ENCODE results near the gene SEPTIN8.

SEPTIN8 gene

GRCh38 chr5:132763181-132764036 lies 13.6 kb downstream of the SEPTIN8 start:
- DNase-seq: no peak

GRCh38 chr5:132762246-132763000 lies 14.6 kb downstream of the SEPTIN8 start:
- DNase-seq: no peak

- no peak for DNase-seq
These were observed 15.5 kb downstream of the SEPTIN8 start for GRCh38 chr5:132761321-132762240.

GRCh38 chr5:132760601-132761317 lies 16.3 kb downstream of the SEPTIN8 start:
- no peak for DNase-seq

GRCh38 chr5:132760049-132760420 lies 17.0 kb downstream of the SEPTIN8 start:
- DNase-seq: no peak

- no peak for DNase-seq
These were observed 17.7 kb downstream of the SEPTIN8 start for GRCh38 chr5:132759114-132760048.

GRCh38 chr5:132758451-132758850 lies 18.6 kb downstream of the SEPTIN8 start:
- DNase-seq: no peak

GRCh38 chr5:132756542-132756941 lies 20.5 kb downstream of the SEPTIN8 start:
- no peak for DNase-seq

GRCh38 chr5:132754947-132755346 lies 22.1 kb downstream of the SEPTIN8 start:
- no peak for DNase-seq

- DNase-seq: no peak
These were observed 22.9 kb downstream of the SEPTIN8 start for GRCh38 chr5:132754111-132754510.

- no peak for DNase-seq
These were observed 23.7 kb downstream of the SEPTIN8 start for GRCh38 chr5:132753135-132753987.

GRCh38 chr5:132752581-132753125 lies 24.4 kb downstream of the SEPTIN8 start:
- no peak for DNase-seq

GRCh38 chr5:132751971-132752580 lies 25.0 kb downstream of the SEPTIN8 start:
- no peak for DNase-seq

GRCh38 chr5:132751444-132751843 lies 25.6 kb downstream of the SEPTIN8 start:
- no peak for DNase-seq

GRCh38 chr5:132750471-132751230 lies 26.4 kb downstream of the SEPTIN8 start:
- no peak for DNase-seq

GRCh38 chr5:132749506-132749905 lies 27.5 kb downstream of the SEPTIN8 start:
- no peak for DNase-seq

GRCh38 chr5:132748522-132749000 lies 28.5 kb downstream of the SEPTIN8 start:
- DNase-seq: no peak

All from CD4-positive, alpha-beta T cell treated with Interleukin-15 for 1 hour (primary cell).